Panc1 (cell line): Measurements from ENCODE around the gene MARCHF3. TPM values are rescaled to one million over a fixed set of nuclear protein-coding genes. Genes with fewer than 3 reads are reported as not detected.

ENCODE experiments used
- ATAC-seq: fragments of 200-7000 bp; cut with Tn5 transposase; 2 replicates; pipeline ENCODE4 v1.9.1; 2020; ENCODE audit warnings: mild to moderate bottlenecking, moderate library complexity
- Bru-seq: library from RNA; stranded (reverse); fragments of 400-500 nt; gene quantifications from one replicate; lab custom pipeline; 2021; lab: Mats Ljungman, UMichigan
- BruChase-seq, 2 experiments: library from RNA; stranded (reverse); fragments of 400-500 nt; gene quantifications; one replicate each; lab custom pipeline; 2021; lab: Mats Ljungman, UMichigan
- BruUV-seq: library from RNA; stranded (reverse); fragments of 400-500 nt; replicated peaks from 2 replicates; lab custom pipeline; 2021; lab: Mats Ljungman, UMichigan
- CTCF ChIA-PET: fragments of 300-600 bp; sonication (Branson Sonifier 250); formaldehyde crosslinking; loops from one replicate; lab custom pipeline; 2022; ENCODE audit warnings: antibody characterized with exemption; lab: Charles Lee
- POLR2A ChIA-PET: fragments of 300-600 bp; sonication (Branson Sonifier 250); formaldehyde crosslinking; loops from one replicate; lab custom pipeline; 2022; ENCODE audit warnings: antibody characterized with exemption; lab: Charles Lee
- DNase-seq: peaks from one replicate; pipeline ENCODE4 v3.0.0-alpha.2; 2010; ENCODE audit warnings: low read depth, low spot score
- H3K27ac ChIP-seq: 2 replicates; pipeline ENCODE4 v1.5.1; 2011; ENCODE audit warnings: mild to moderate bottlenecking, low read length, inconsistent platforms
- H3K27me3 ChIP-seq: fragments of 200-500 bp; sonication (Bioruptor generic); 2 replicates; pipeline ENCODE4 v1.6.0; 2014; ENCODE audit warnings: low read length, inconsistent platforms; ENCODE audit not compliant: control insufficient read depth, insufficient read depth
- H3K36me3 ChIP-seq: fragments of 200-500 bp; sonication (Bioruptor generic); 2 replicates; pipeline ENCODE4 v1.5.1; 2014; ENCODE audit warnings: inconsistent platforms, mild to moderate bottlenecking, low read length, moderate library complexity; ENCODE audit not compliant: control insufficient read depth, insufficient read depth
- H3K4me1 ChIP-seq: 2 replicates; pipeline ENCODE4 v1.5.1; 2011; ENCODE audit warnings: inconsistent platforms, mild to moderate bottlenecking, low read length, moderate library complexity; ENCODE audit not compliant: control insufficient read depth, insufficient read depth
- H3K4me3 ChIP-seq, 2 experiments: 2 replicates each; pipeline ENCODE4 v1.5.1; 2011 to 2012; ENCODE audit warnings: low read depth in 2 of 2, low read length in 2 of 2, mild to moderate bottlenecking in 2 of 2, inconsistent platforms in 1 of 2, moderate library complexity in 1 of 2
- H3K9me3 ChIP-seq: fragments of 200-500 bp; sonication (Bioruptor generic); 2 replicates; pipeline ENCODE4 v1.5.1; 2014; ENCODE audit warnings: low read depth, mild to moderate bottlenecking, inconsistent platforms, low read length, moderate library complexity; ENCODE audit not compliant: control insufficient read depth, insufficient read depth
- POLR2AphosphoS5 ChIP-seq: IDR thresholded peaks from 2 replicates; pipeline ENCODE4 v1.6.1; 2012; ENCODE audit warnings: mild to moderate bottlenecking, low read depth, low read length, moderate library complexity
- REST ChIP-seq, 2 experiments: IDR thresholded peaks; 2 replicates each; pipeline ENCODE4 v1.6.1; 2011 to 2012; ENCODE audit warnings: low read depth in 2 of 2, control low read depth in 1 of 2, low read length in 1 of 2, mild to moderate bottlenecking in 1 of 2, moderate library complexity in 1 of 2; ENCODE audit not compliant: insufficient read depth in 1 of 2
- SIN3A ChIP-seq: IDR thresholded peaks from 2 replicates; pipeline ENCODE4 v1.6.1; 2012; ENCODE audit warnings: low read depth, mild to moderate bottlenecking, low read length, moderate library complexity, borderline replicate concordance; ENCODE audit not compliant: insufficient read depth
- TCF7L2 ChIP-seq: IDR thresholded peaks from 2 replicates; pipeline ENCODE4 v1.6.1; 2011; ENCODE audit warnings: mild to moderate bottlenecking, low read depth, low read length, inconsistent platforms
- in situ Hi-C: cut with HindIII; loops from 2 replicates; pipeline ENCODE4 v1.10.0; 2016; ENCODE audit warnings: low sequenced_read_pairs, low pct_unique_long_range_greater_than_20kb
- intact Hi-C: fragments of 100-400 bp; cut with micrococcal nuclease; formaldehyde crosslinking; loops from one replicate; pipeline ENCODE4 v1.10.0; 2022; ENCODE audit not compliant: unreplicated experiment
- long read RNA-seq: library from polyadenylated mRNA; unstranded; transcript quantifications from one replicate; pipeline ENCODE4 v2.0.0, GENCODE V29; 2021; ENCODE audit not compliant: unreplicated experiment
- polyA plus RNA-seq: library from polyadenylated mRNA; unstranded; fragments of >200 nt; gene quantifications from one replicate; pipeline ENCODE4 v1.2.1, GENCODE V29; 2012; ENCODE audit warnings: missing spikeins; ENCODE audit not compliant: insufficient read length
- total RNA-seq: library from RNA; stranded (reverse); gene quantifications from one replicate; pipeline ENCODE4 v1.2.1, GENCODE V29; 2021; ENCODE audit not compliant: unreplicated experiment
- TF ChIP-seq, protein P1 (sequence below): fragments of 450-650 bp; IDR thresholded peaks from 2 replicates; pipeline ENCODE4 v1.5.1; 2017; ENCODE audit warnings: mild to moderate bottlenecking

The MARCHF3 gene, protein sequence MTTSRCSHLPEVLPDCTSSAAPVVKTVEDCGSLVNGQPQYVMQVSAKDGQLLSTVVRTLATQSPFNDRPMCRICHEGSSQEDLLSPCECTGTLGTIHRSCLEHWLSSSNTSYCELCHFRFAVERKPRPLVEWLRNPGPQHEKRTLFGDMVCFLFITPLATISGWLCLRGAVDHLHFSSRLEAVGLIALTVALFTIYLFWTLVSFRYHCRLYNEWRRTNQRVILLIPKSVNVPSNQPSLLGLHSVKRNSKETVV
- total RNA-seq (3.0 TPM), Bru-seq, nascent RNA (percentile 42 among the genes with signal in this experiment), BruChase-seq, experiment 1, labeled RNA remaining after a 2-hour chase (percentile 41 among the genes with signal in this experiment), BruChase-seq, experiment 2, labeled RNA remaining after a 6-hour chase (percentile 37 among the genes with signal in this experiment)
- polyA plus RNA-seq, result 1.4 TPM
- long read RNA-seq, full-length matches to known transcripts, result 1 of 5 reads
- long read RNA-seq, partial matches to known transcripts, result 2 of 5 reads
- long read RNA-seq, other reads (novel, unspliced or antisense), result 2 of 5 reads

GRCh38 chr5:127030259-127031146 is at the start of gene MARCHF3:
Gene MARCHF3, minus strand, starts transcription at chr5:127030558. Its CDS starts 112,387 bp downstream, at chr5:126918171.
- ATAC-seq, result peak; percentile 99
- peak within 1 kb of the TSS; percentile 68 to 82 for H3K4me3 ChIP-seq
- no peaks in the 10 kb centered on the region for H3K9me3 ChIP-seq
- peak; percentile 67 for DNase-seq
- intact Hi-C loops (no loop called here), in situ Hi-C loops (no loop called here)
- H3K27ac ChIP-seq, result peak within 1 kb of the TSS; percentile 54; the same call in 1 of the 2 replicates
- BruUV-seq, result no TSS peak
- no peaks in the 10 kb centered on the region; the same call in 1 of the 2 replicates for H3K4me1 ChIP-seq
- no peaks in the 10 kb centered on the region for H3K36me3 ChIP-seq
- TF ChIP-seq POLR2AphosphoS5 (peak; percentile 57), TCF7L2 (no peak)
- TF ChIP-seq, protein P1, sequence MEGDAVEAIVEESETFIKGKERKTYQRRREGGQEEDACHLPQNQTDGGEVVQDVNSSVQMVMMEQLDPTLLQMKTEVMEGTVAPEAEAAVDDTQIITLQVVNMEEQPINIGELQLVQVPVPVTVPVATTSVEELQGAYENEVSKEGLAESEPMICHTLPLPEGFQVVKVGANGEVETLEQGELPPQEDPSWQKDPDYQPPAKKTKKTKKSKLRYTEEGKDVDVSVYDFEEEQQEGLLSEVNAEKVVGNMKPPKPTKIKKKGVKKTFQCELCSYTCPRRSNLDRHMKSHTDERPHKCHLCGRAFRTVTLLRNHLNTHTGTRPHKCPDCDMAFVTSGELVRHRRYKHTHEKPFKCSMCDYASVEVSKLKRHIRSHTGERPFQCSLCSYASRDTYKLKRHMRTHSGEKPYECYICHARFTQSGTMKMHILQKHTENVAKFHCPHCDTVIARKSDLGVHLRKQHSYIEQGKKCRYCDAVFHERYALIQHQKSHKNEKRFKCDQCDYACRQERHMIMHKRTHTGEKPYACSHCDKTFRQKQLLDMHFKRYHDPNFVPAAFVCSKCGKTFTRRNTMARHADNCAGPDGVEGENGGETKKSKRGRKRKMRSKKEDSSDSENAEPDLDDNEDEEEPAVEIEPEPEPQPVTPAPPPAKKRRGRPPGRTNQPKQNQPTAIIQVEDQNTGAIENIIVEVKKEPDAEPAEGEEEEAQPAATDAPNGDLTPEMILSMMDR, result peak; percentile 49
- H3K27me3 ChIP-seq, result no peaks in the 10 kb centered on the region; the same call in 1 of the 2 replicates
- ChIA-PET CTCF (interaction anchor here (0.6 kb wide), 2 partner anchors 37 to 1124 kb away, joined by 3 read pairs; no protein-coding TSS in a partner anchor), POLR2A (no interaction called here)

DNA sequence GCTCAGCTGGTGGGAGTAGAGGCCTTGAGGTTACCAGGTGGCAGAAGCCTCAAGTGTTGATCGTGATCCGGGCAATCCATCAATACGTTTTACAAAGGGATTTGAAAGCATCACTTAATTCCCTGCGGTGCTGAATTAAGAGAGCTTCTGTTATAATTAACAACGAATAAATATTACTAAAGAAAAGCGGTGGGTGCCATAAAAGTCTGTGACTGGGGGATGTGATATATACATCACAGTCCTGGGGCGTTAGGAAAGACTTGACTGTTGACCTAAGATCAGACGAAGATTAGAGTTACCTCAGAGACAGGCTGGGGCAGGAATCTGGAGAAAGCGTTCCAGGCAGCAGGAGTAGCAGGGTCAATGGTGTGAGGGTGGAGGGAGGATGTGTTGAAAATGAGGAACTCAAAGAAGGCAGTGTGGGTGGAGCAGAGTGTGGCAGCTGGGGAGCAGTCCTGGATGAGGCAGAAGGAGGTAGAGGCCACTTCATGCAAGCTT is 49.7 kb upstream of the MARCHF3 start:
- no TSS peak for BruUV-seq
- Histone ChIP-seq H3K4me3 (no peak overlapping the region), H3K9me3 (no peaks in the 10 kb centered on the region), H3K27me3 (no peaks in the 10 kb centered on the region), H3K36me3 (no peaks in the 10 kb centered on the region), H3K4me1 (no peaks in the 10 kb centered on the region), H3K27ac (no peak overlapping the region)
- ChIA-PET POLR2A (no interaction called here), CTCF (no interaction called here)
- intact Hi-C loops, result no loop called here
- TF ChIP-seq, protein P1, result no peak
- TF ChIP-seq TCF7L2 (no peak), POLR2AphosphoS5 (no peak), SIN3A (no peak), REST (IDR thresholded peaks at IDR 0.05; ENCODE audit: insufficient read depth in 1 of 2, low read depth in 2 of 2, low read length in 1 of 2) (no peak)
- DNase-seq (no peak), ATAC-seq (0 out of 2 replicates have a peak, but pooled peaks have one; percentile 34)
- in situ Hi-C loops, result no loop called here
